Fibroblast of lung (primary cell): ENCODE measurements around the gene ARL15. TPM values are rescaled to one million over a fixed set of nuclear protein-coding genes. Genes with fewer than 3 reads are reported as not detected.
A peak's percentile ranks its signal among the peaks of the same experiment; 100 is the strongest.

ENCODE experiments used
- DNase-seq, 2 donors: peaks; one replicate each; pipeline versions ENCODE4 v3.0.0 to v3.0.0-alpha.2; 2010; ENCODE audit warnings: low read depth in 2 of 2
- H2AFZ ChIP-seq: 2 replicates; pipeline ENCODE4 v1.5.1; 2012; ENCODE audit warnings: low read length, control low read depth, inconsistent platforms
- H3K27ac ChIP-seq: 2 replicates; pipeline ENCODE4 v1.5.1; 2011; ENCODE audit warnings: low read length, control low read depth; ENCODE audit not compliant: insufficient read depth
- H3K27me3 ChIP-seq: 2 replicates; pipeline ENCODE4 v1.5.1; 2011; ENCODE audit warnings: mild to moderate bottlenecking, low read length; ENCODE audit not compliant: control insufficient read depth, insufficient read depth
- H3K36me3 ChIP-seq: 2 replicates; pipeline ENCODE4 v1.5.1; 2011; ENCODE audit warnings: low read length; ENCODE audit not compliant: control insufficient read depth, insufficient read depth
- H3K4me1 ChIP-seq: 2 replicates; pipeline ENCODE4 v1.5.1; 2011; ENCODE audit warnings: low read length; ENCODE audit not compliant: control insufficient read depth, insufficient read depth; ENCODE audit errors: extremely low read depth
- H3K4me2 ChIP-seq: 2 replicates; pipeline ENCODE4 v1.5.1; 2011; ENCODE audit warnings: low read length, control low read depth; ENCODE audit not compliant: insufficient read depth; ENCODE audit errors: extremely low read depth
- H3K4me3 ChIP-seq, 4 experiments: fragments of 200-600 bp in 1 of 4; sonication (generic) in 1 of 4; replicated peaks in 1 of 4; 2 replicates each; pipeline ENCODE4 v1.5.1; 2011 to 2016; ENCODE audit warnings: low read length in 4 of 4, low read depth in 3 of 4, mild to moderate bottlenecking in 3 of 4, control low read depth in 2 of 4, inconsistent platforms in 1 of 4, mixed read lengths in 1 of 4; ENCODE audit not compliant: insufficient read depth in 1 of 4; ENCODE audit errors: control extremely low read depth in 1 of 4
- H3K79me2 ChIP-seq: 2 replicates; pipeline ENCODE4 v1.5.1; 2012; ENCODE audit warnings: mild to moderate bottlenecking, low read length, inconsistent platforms; ENCODE audit not compliant: control insufficient read depth, insufficient read depth
- H3K9ac ChIP-seq: 2 replicates; pipeline ENCODE4 v1.5.1; 2011; ENCODE audit warnings: mild to moderate bottlenecking, low read length, control low read depth; ENCODE audit not compliant: insufficient read depth
- H3K9me3 ChIP-seq: 2 replicates; pipeline ENCODE4 v1.5.1; 2012; ENCODE audit warnings: low read depth, low read length; ENCODE audit not compliant: control insufficient read depth, insufficient read depth
- H4K20me1 ChIP-seq: 2 replicates; pipeline ENCODE4 v1.5.1; 2011; ENCODE audit warnings: low read length; ENCODE audit not compliant: control insufficient read depth, insufficient read depth; ENCODE audit errors: extremely low read depth
- EZH2 ChIP-seq: IDR thresholded peaks from 2 replicates; pipeline ENCODE4 v1.5.1; 2012; ENCODE audit warnings: low read length, control low read depth, mild to moderate bottlenecking; ENCODE audit errors: missing control alignments
- polyA plus RNA-seq, 2 donors: library from polyadenylated mRNA; depleted of rRNA in 1 of 2; stranded (reverse) in 1 of 2; unstranded in 1 of 2; fragments of >200 nt; gene quantifications; 2 replicates each; pipeline ENCODE4 v1.2.1, GENCODE V29; 2011 to 2012; ENCODE audit warnings: missing spikeins in 1 of 2
- total RNA-seq: library from RNA; depleted of rRNA; stranded (reverse); fragments of >200 nt; gene quantifications from 2 replicates; pipeline ENCODE4 v1.2.1, GENCODE V29; 2014
- TF ChIP-seq, protein P1 (sequence below), 2 donors: IDR thresholded peaks in 1 of 2; conservative IDR thresholded peaks in 1 of 2; 1 replicate in 1 of 2; 2 replicates in 1 of 2; pipeline ENCODE4 v1.5.1; 2011 to 2012; ENCODE audit warnings: low read length in 2 of 2, control low read depth in 1 of 2, inconsistent platforms in 1 of 2, low read depth in 1 of 2, mild to moderate bottlenecking in 1 of 2

Gene ARL15
- total and polyA plus RNA-seq, 2 donors (not counting 1 experiment from before 2014, with no cell fraction given) = 20.6 to 28.7 TPM

DNA sequence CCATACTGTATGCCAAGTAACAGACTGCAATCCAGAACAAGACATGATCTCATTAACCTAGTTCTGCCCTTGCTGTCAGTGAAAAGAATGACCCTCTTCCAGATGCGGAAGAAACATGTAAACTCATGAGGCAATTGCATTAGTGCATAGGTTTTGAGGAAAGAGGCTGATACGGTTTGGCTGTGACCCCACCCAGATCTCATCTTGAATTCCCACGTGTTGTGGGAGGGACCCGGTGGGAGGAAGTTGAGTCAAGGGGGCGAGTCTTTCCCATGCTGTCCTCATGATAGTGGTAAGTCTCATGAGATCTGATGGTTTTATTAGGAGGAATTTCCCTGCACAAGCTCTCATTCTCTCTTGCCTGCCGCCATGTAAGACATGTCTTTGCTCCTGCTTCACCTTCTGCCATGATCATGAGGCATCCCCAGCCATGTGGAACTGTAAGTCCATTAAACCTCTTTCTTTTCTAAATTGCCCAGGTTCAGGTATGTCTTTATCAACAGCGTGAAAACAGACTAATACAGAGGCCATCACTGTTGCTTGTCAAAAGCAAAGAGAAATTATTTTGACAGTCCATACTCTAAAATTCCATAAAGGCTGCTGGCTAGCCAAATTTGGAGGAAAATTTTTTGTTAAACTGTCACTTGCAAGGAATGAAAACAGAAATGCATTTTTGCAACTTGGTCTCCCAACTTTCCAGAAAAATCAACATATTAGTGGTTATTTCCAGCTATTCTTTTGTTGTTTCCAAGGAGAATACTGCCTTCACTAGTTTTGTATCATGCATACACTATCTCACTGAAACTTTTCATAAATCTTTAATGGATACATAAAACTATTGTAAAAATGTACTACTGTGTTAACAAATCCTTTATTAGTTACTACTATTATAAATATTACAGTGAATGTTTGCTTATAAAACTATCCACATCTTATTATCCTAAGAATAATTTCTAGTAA, 3.2 kb upstream of the ARL15 start:
- peaks cover 6% of the 10 kb centered on the region for H3K79me2 ChIP-seq

DNA sequence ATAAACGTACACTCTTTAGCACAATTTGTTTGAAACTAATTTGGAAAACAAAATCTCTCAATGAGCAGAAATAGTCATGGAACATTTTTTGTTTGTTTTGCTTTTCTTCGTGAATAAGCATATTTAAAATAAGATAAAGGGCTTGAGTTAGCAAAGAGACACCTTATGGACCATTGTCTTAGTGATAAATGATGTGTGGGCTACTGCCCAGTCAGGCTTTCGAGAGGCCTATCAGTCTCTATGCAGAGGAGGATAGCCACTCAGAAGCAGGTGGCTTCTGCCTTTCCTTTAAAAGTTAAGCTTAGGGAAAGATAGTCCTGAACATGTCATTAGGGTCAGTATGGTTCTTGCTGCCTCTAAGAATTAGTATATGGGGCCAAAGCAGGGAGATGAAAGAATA, 2.1 kb upstream of the ARL15 start:
- H4K20me1 ChIP-seq = no peaks in the 10 kb centered on the region
- H3K79me2 ChIP-seq = peaks cover 6% of the 10 kb centered on the region
- H2AFZ ChIP-seq = no peak overlapping the region
- no peaks in the 10 kb centered on the region for H3K9me3 ChIP-seq
- TF ChIP-seq EZH2 = no peak
- TF ChIP-seq, protein P1, sequence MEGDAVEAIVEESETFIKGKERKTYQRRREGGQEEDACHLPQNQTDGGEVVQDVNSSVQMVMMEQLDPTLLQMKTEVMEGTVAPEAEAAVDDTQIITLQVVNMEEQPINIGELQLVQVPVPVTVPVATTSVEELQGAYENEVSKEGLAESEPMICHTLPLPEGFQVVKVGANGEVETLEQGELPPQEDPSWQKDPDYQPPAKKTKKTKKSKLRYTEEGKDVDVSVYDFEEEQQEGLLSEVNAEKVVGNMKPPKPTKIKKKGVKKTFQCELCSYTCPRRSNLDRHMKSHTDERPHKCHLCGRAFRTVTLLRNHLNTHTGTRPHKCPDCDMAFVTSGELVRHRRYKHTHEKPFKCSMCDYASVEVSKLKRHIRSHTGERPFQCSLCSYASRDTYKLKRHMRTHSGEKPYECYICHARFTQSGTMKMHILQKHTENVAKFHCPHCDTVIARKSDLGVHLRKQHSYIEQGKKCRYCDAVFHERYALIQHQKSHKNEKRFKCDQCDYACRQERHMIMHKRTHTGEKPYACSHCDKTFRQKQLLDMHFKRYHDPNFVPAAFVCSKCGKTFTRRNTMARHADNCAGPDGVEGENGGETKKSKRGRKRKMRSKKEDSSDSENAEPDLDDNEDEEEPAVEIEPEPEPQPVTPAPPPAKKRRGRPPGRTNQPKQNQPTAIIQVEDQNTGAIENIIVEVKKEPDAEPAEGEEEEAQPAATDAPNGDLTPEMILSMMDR (conservative IDR thresholded peaks at IDR 0.05 in 1 of 2, IDR thresholded peaks at IDR 0.05 in 1 of 2; ENCODE audit: low read depth in 1 of 2, low read length in 2 of 2) = no peak
- no peak overlapping the region for H3K27ac ChIP-seq
- no peaks in the 10 kb centered on the region for H3K27me3 ChIP-seq
- no peaks in the 10 kb centered on the region for H3K36me3 ChIP-seq
- H3K4me2 ChIP-seq = no peak overlapping the region
- H3K4me3 ChIP-seq = no peak overlapping the region
- peaks cover 3% of the 10 kb centered on the region for H3K4me1 ChIP-seq
- DNase-seq = no peak
- no peak overlapping the region for H3K9ac ChIP-seq

More for the DNA sequence above, 3.2 kb upstream of the ARL15 start:
- TF ChIP-seq, protein P1 (conservative IDR thresholded peaks at IDR 0.05 in 1 of 2, IDR thresholded peaks at IDR 0.05 in 1 of 2; ENCODE audit: low read depth in 1 of 2, low read length in 2 of 2) = no peak
- TF ChIP-seq EZH2 = no peak
- peaks cover 6% of the 10 kb centered on the region for H3K4me1 ChIP-seq
- no peaks in the 10 kb centered on the region for H3K27me3 ChIP-seq
- H3K36me3 ChIP-seq = no peaks in the 10 kb centered on the region
- no peak overlapping the region for H3K4me2 ChIP-seq
- DNase-seq = peak; percentile 11 to 19
- H3K27ac ChIP-seq = no peak overlapping the region
- H3K9me3 ChIP-seq = no peaks in the 10 kb centered on the region
- no peak overlapping the region for H2AFZ ChIP-seq
- no peaks in the 10 kb centered on the region for H4K20me1 ChIP-seq
- H3K4me3 ChIP-seq = no peak overlapping the region
- no peak overlapping the region for H3K9ac ChIP-seq

DNA sequence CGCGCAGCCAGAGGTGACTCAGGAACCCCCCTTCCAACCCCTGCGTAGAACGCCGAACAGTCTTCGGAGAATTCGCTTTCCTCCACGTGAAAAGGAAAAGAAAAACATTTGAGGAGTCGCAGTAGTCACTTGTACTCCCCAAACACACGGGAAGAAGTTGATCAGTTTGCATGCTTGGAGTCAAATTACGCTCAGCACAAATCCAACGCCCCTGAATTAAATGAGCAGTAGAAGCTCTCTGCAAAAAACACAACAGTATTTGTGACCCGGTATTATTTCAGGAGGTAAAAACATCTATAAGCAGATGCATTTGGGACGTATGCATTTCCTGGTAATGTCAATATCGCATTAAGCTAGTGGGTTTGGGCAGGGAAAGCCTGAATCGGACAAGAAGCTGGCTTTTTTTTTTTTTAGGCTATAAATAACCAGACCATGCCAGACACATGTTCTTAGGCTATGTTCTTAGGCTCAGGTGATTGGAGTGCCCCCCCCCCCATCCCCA, 854 bp upstream of the ARL15 start:
- Histone ChIP-seq H3K27me3 (no peaks in the 10 kb centered on the region), H3K79me2 (peaks cover 6% of the 10 kb centered on the region), H3K36me3 (no peaks in the 10 kb centered on the region), H3K9me3 (no peaks in the 10 kb centered on the region), H3K4me1 (peaks cover 3% of the 10 kb centered on the region), H2AFZ (peak overlapping the region; percentile 92), H4K20me1 (no peaks in the 10 kb centered on the region), H3K4me3 (peak overlapping the region; percentile 75 to 90 (median 89)), H3K27ac (peak overlapping the region; percentile 85), H3K4me2 (peak overlapping the region; percentile 100), H3K9ac (peak overlapping the region; percentile 57)
- no peak for TF ChIP-seq EZH2
- TF ChIP-seq, protein P1 (conservative IDR thresholded peaks at IDR 0.05 in 1 of 2, IDR thresholded peaks at IDR 0.05 in 1 of 2; ENCODE audit: low read depth in 1 of 2, low read length in 2 of 2) = no peak
- peak; percentile 40 to 47 for DNase-seq
